ENCODE data around the gene CAND1.

DNA sequence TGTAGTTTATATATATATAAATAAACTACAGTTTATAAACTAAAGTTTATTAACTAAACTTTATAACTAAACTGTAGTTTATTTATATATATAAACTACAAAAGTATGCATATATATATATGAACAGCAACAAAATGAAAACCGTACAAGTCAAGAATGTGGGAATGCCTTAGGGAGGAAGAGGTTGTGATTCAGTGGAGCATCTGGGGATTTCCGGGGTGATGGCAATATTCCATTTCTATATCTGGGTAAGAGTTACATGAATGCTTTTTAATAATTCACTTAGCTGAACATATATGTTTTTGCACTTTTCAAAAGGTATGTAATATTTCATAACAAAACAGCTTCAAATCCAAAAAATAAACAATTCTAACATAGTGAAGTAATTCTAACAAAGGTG, 30.1 kb upstream of the CAND1 start:
- TF ChIP-seq, protein P1, sequence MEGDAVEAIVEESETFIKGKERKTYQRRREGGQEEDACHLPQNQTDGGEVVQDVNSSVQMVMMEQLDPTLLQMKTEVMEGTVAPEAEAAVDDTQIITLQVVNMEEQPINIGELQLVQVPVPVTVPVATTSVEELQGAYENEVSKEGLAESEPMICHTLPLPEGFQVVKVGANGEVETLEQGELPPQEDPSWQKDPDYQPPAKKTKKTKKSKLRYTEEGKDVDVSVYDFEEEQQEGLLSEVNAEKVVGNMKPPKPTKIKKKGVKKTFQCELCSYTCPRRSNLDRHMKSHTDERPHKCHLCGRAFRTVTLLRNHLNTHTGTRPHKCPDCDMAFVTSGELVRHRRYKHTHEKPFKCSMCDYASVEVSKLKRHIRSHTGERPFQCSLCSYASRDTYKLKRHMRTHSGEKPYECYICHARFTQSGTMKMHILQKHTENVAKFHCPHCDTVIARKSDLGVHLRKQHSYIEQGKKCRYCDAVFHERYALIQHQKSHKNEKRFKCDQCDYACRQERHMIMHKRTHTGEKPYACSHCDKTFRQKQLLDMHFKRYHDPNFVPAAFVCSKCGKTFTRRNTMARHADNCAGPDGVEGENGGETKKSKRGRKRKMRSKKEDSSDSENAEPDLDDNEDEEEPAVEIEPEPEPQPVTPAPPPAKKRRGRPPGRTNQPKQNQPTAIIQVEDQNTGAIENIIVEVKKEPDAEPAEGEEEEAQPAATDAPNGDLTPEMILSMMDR (IDR thresholded peaks at IDR 0.05; ENCODE audit: low read depth, low read length, missing input control), result no peak
- TF ChIP-seq, protein P2, sequence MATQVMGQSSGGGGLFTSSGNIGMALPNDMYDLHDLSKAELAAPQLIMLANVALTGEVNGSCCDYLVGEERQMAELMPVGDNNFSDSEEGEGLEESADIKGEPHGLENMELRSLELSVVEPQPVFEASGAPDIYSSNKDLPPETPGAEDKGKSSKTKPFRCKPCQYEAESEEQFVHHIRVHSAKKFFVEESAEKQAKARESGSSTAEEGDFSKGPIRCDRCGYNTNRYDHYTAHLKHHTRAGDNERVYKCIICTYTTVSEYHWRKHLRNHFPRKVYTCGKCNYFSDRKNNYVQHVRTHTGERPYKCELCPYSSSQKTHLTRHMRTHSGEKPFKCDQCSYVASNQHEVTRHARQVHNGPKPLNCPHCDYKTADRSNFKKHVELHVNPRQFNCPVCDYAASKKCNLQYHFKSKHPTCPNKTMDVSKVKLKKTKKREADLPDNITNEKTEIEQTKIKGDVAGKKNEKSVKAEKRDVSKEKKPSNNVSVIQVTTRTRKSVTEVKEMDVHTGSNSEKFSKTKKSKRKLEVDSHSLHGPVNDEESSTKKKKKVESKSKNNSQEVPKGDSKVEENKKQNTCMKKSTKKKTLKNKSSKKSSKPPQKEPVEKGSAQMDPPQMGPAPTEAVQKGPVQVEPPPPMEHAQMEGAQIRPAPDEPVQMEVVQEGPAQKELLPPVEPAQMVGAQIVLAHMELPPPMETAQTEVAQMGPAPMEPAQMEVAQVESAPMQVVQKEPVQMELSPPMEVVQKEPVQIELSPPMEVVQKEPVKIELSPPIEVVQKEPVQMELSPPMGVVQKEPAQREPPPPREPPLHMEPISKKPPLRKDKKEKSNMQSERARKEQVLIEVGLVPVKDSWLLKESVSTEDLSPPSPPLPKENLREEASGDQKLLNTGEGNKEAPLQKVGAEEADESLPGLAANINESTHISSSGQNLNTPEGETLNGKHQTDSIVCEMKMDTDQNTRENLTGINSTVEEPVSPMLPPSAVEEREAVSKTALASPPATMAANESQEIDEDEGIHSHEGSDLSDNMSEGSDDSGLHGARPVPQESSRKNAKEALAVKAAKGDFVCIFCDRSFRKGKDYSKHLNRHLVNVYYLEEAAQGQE (IDR thresholded peaks at IDR 0.05), result no peak
- TF ChIP-seq YY1 (IDR thresholded peaks at IDR 0.05), result no peak
- no peak for TF ChIP-seq JUND (IDR thresholded peaks at IDR 0.05)
